H9 (cell line): ENCODE results near the gene GTF2A1. TPM values are rescaled to one million over a fixed set of nuclear protein-coding genes. Genes with fewer than 3 reads are reported as not detected.

ENCODE experiments used
- DNase-seq: peaks from one replicate; pipeline ENCODE4 v3.0.0-alpha.2; 2017
- H2AFZ ChIP-seq: one replicate; pipeline ENCODE4 v1.6.1; 2013; ENCODE audit warnings: mild to moderate bottlenecking, low read length, control low read depth, moderate library complexity
- H2AK5ac ChIP-seq: 2 replicates; pipeline ENCODE4 v1.6.1; 2013; ENCODE audit warnings: low read length, control low read depth, mixed read lengths; ENCODE audit not compliant: insufficient read length
- H2BK120ac ChIP-seq: one replicate; pipeline ENCODE4 v1.6.1; 2013; ENCODE audit warnings: low read depth, mild to moderate bottlenecking, low read length, control low read depth, inconsistent platforms; ENCODE audit not compliant: poor library complexity, severe bottlenecking
- H2BK12ac ChIP-seq: 2 replicates; pipeline ENCODE4 v1.6.1; 2013; ENCODE audit warnings: low read length, control low read depth, mixed read lengths, low read depth; ENCODE audit not compliant: insufficient read length
- H2BK15ac ChIP-seq: 2 replicates; pipeline ENCODE4 v1.6.1; 2013; ENCODE audit warnings: low read depth, low read length, control low read depth
- H2BK20ac ChIP-seq: one replicate; pipeline ENCODE4 v1.6.1; 2013; ENCODE audit warnings: low read depth, mild to moderate bottlenecking, low read length, control low read depth, inconsistent platforms; ENCODE audit not compliant: poor library complexity, severe bottlenecking
- H2BK5ac ChIP-seq: 2 replicates; pipeline ENCODE4 v1.6.1; 2013; ENCODE audit warnings: low read length, control low read depth, mixed read lengths; ENCODE audit not compliant: insufficient read length
- H3K14ac ChIP-seq: 2 replicates; pipeline ENCODE4 v1.6.1; 2013; ENCODE audit warnings: low read length, control low read depth; ENCODE audit not compliant: insufficient read depth
- H3K18ac ChIP-seq: 2 replicates; pipeline ENCODE4 v1.6.1; 2013; ENCODE audit warnings: low read depth, mild to moderate bottlenecking, mixed read lengths, low read length, control low read depth; ENCODE audit not compliant: insufficient read length
- H3K23ac ChIP-seq: 2 replicates; pipeline ENCODE4 v1.6.1; 2013; ENCODE audit warnings: low read length, control low read depth, mixed read lengths, low read depth; ENCODE audit not compliant: insufficient read length
- H3K23me2 ChIP-seq: 2 replicates; pipeline ENCODE4 v1.6.1; 2013; ENCODE audit warnings: low read depth, mild to moderate bottlenecking, mixed read lengths, low read length, control low read depth; ENCODE audit not compliant: insufficient read length, poor library complexity, severe bottlenecking
- H3K27ac ChIP-seq: 2 replicates; pipeline ENCODE4 v1.5.1; 2013; ENCODE audit warnings: low read length, control low read depth, mixed read lengths, low read depth; ENCODE audit not compliant: insufficient read length
- H3K27me3 ChIP-seq: 2 replicates; pipeline ENCODE4 v1.6.1; 2013; ENCODE audit warnings: low read length, control low read depth, inconsistent platforms; ENCODE audit not compliant: insufficient read depth
- H3K4ac ChIP-seq: 2 replicates; pipeline ENCODE4 v1.6.1; 2013; ENCODE audit warnings: low read depth, mild to moderate bottlenecking, control low read depth, inconsistent platforms, low read length, moderate library complexity
- H3K4me1 ChIP-seq: 2 replicates; pipeline ENCODE4 v1.6.1; 2013; ENCODE audit warnings: low read length, control low read depth, inconsistent platforms; ENCODE audit not compliant: insufficient read depth
- H3K4me2 ChIP-seq: 2 replicates; pipeline ENCODE4 v1.6.1; 2013; ENCODE audit warnings: low read length, control low read depth, mixed read lengths; ENCODE audit not compliant: insufficient read length, insufficient read depth
- H3K56ac ChIP-seq: 2 replicates; pipeline ENCODE4 v1.6.1; 2013; ENCODE audit warnings: low read depth, mild to moderate bottlenecking, mixed read lengths, low read length, control low read depth; ENCODE audit not compliant: insufficient read length
- H3K79me1 ChIP-seq: 2 replicates; pipeline ENCODE4 v1.6.1; 2013; ENCODE audit warnings: low read depth, mild to moderate bottlenecking, moderate library complexity, low read length, control low read depth, inconsistent platforms; ENCODE audit not compliant: insufficient read depth, poor library complexity, severe bottlenecking
- H3K79me2 ChIP-seq: 2 replicates; pipeline ENCODE4 v1.6.1; 2013; ENCODE audit warnings: low read length, control low read depth, inconsistent platforms; ENCODE audit not compliant: insufficient read depth
- H3K9ac ChIP-seq: 2 replicates; pipeline ENCODE4 v1.6.1; 2013; ENCODE audit warnings: low read length, control low read depth, mixed read lengths; ENCODE audit not compliant: insufficient read length; ENCODE audit errors: extremely low read depth
- H3K9me3 ChIP-seq: one replicate; pipeline ENCODE4 v1.6.1; 2013; ENCODE audit warnings: low read depth, low read length, inconsistent platforms; ENCODE audit not compliant: control insufficient read depth
- H3T11ph ChIP-seq: one replicate; pipeline ENCODE4 v1.6.1; 2013; ENCODE audit warnings: mild to moderate bottlenecking, low read length, control low read depth, inconsistent platforms
- H4K20me1 ChIP-seq: one replicate; pipeline ENCODE4 v1.6.1; 2013; ENCODE audit not compliant: control insufficient read depth, insufficient read length, insufficient read depth
- H4K5ac ChIP-seq: 2 replicates; pipeline ENCODE4 v1.6.1; 2013; ENCODE audit warnings: low read depth, mild to moderate bottlenecking, mixed read lengths, low read length, control low read depth; ENCODE audit not compliant: insufficient read length
- H4K8ac ChIP-seq: replicated peaks from 2 replicates; pipeline ENCODE4 v1.6.1; 2013; ENCODE audit warnings: low read length, control low read depth, mixed read lengths, low read depth; ENCODE audit not compliant: insufficient read length
- H4K91ac ChIP-seq: 2 replicates; pipeline ENCODE4 v1.6.1; 2013; ENCODE audit warnings: low read depth, mild to moderate bottlenecking, moderate library complexity, mixed read lengths, low read length, control low read depth; ENCODE audit not compliant: insufficient read length
- H3K27ac Mint-ChIP-seq, 3 experiments: 2 replicates in 2 of 3; 3 replicates in 1 of 3; pipeline ENCODE4 v1.8.0; 2020 to 2021; ENCODE audit warnings: mixed read lengths in 3 of 3, mild to moderate bottlenecking in 1 of 3, moderate library complexity in 1 of 3
- H3K27me3 Mint-ChIP-seq: 2 replicates; pipeline ENCODE4 v1.8.0; 2021; ENCODE audit warnings: low read depth, mild to moderate bottlenecking, moderate library complexity, mixed read lengths
- H3K36me3 Mint-ChIP-seq, 3 experiments: 2 replicates in 2 of 3; 3 replicates in 1 of 3; pipeline ENCODE4 v1.8.0; 2020 to 2021; ENCODE audit warnings: low read depth in 3 of 3, mixed read lengths in 3 of 3; ENCODE audit not compliant: insufficient read depth in 1 of 3
- H3K4me1 Mint-ChIP-seq, 2 experiments: 2 replicates each; pipeline ENCODE4 v1.8.0; 2020; ENCODE audit warnings: mixed read lengths in 2 of 2
- H3K4me3 Mint-ChIP-seq, 2 experiments: 2 replicates in 1 of 2; 3 replicates in 1 of 2; pipeline ENCODE4 v1.8.0; 2020 to 2021; ENCODE audit warnings: mild to moderate bottlenecking in 2 of 2, mixed read lengths in 2 of 2, moderate library complexity in 1 of 2
- H3K9me3 Mint-ChIP-seq, 2 experiments: 2 replicates in 1 of 2; 3 replicates in 1 of 2; pipeline ENCODE4 v1.8.0; 2020; ENCODE audit warnings: mild to moderate bottlenecking in 2 of 2, mixed read lengths in 2 of 2, moderate library complexity in 1 of 2
- WGBS: extraction: QIAGEN DNeasy Blood & Tissue Kit; methylation state at CpG from one replicate; pipeline ENCODE4 v1.1.7; 2013; ENCODE audit warnings: missing lambda C conversion rate, low lambda C conversion rate, mixed read lengths; ENCODE audit not compliant: insufficient read length; ENCODE audit errors: extremely low coverage; 5-methylcytosine and 5-hydroxymethylcytosine counted together
- total RNA-seq: library from RNA; stranded (reverse); gene quantifications from 2 replicates; pipeline ENCODE4 v1.2.1, GENCODE V29; 2021
- TF ChIP-seq, protein P1 (sequence below): fragments of 200-600 bp; sonication (generic); conservative IDR thresholded peaks from 3 replicates; pipeline ENCODE4 v1.8.0; 2021; ENCODE audit warnings: antibody characterized with exemption, mild to moderate bottlenecking

The GTF2A1 gene
- total RNA-seq, 1 experiment from 2014 or later: 43.0 TPM

DNA sequence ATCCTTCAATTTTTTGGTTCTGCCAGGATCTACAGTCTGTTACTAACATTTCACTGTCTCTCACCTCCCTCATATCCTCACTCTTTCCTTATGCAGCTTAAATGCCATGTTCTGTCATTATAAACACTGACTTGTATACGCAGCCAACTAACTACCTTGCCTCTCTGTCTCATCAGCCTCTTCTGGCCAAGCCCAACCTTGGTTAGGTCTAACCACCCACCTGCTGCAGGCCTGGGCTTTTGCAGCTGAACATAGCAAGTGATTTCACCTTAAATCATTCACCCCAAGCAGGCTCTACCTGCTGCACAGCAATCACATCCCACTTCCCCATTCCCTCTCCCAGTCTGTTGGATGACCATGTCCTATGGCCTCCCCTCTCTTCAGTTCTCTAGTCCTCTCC is 91.5 kb downstream of the GTF2A1 start:
- Histone ChIP-seq H3K18ac (no peak overlapping the region), H3K14ac (no peak overlapping the region), H2AK5ac (no peak overlapping the region), H3K27me3 (no peaks in the 10 kb centered on the region), H4K8ac (no peak overlapping the region), H3K4me2 (no peak overlapping the region), H2BK5ac (no peak overlapping the region), H3K56ac (no peak overlapping the region), H4K5ac (no peak overlapping the region), H2BK20ac (no peak overlapping the region), H3K79me2 (no peaks in the 10 kb centered on the region), H2BK12ac (no peak overlapping the region), H3K27ac (no peak overlapping the region), H3K4ac (no peak overlapping the region), H2AFZ (no peak overlapping the region), H4K20me1 (no peaks in the 10 kb centered on the region), H3K23me2 (no peaks in the 10 kb centered on the region), H3K79me1 (no peaks in the 10 kb centered on the region), H3K9me3 (no peaks in the 10 kb centered on the region), H2BK15ac (no peak overlapping the region), H4K91ac (no peak overlapping the region), H3K4me1 (no peaks in the 10 kb centered on the region), H3K23ac (no peak overlapping the region), H3T11ph (no peak overlapping the region), H2BK120ac (no peak overlapping the region), H3K9ac (no peak overlapping the region)
- H3K27ac Mint-ChIP-seq: no peak overlapping the region
- DNase-seq: no peak
- TF ChIP-seq, protein P1, sequence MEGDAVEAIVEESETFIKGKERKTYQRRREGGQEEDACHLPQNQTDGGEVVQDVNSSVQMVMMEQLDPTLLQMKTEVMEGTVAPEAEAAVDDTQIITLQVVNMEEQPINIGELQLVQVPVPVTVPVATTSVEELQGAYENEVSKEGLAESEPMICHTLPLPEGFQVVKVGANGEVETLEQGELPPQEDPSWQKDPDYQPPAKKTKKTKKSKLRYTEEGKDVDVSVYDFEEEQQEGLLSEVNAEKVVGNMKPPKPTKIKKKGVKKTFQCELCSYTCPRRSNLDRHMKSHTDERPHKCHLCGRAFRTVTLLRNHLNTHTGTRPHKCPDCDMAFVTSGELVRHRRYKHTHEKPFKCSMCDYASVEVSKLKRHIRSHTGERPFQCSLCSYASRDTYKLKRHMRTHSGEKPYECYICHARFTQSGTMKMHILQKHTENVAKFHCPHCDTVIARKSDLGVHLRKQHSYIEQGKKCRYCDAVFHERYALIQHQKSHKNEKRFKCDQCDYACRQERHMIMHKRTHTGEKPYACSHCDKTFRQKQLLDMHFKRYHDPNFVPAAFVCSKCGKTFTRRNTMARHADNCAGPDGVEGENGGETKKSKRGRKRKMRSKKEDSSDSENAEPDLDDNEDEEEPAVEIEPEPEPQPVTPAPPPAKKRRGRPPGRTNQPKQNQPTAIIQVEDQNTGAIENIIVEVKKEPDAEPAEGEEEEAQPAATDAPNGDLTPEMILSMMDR: no peak
- no peaks in the 10 kb centered on the region; the same call in 1 of the 2 replicates for H3K27me3 Mint-ChIP-seq
- no peaks in the 10 kb centered on the region for H3K36me3 Mint-ChIP-seq
- H3K4me3 Mint-ChIP-seq: no peak overlapping the region
- H3K4me1 Mint-ChIP-seq: no peaks in the 10 kb centered on the region
- no CpG with 5 or more reads among the region's 1 CpG for WGBS
- no peaks in the 10 kb centered on the region for H3K9me3 Mint-ChIP-seq
